Liver (tissue), 9 donors: ENCODE measurements around the gene NAT10. TPM values are rescaled to one million over a fixed set of nuclear protein-coding genes. Genes with fewer than 3 reads are reported as not detected.

ENCODE experiments used
- DNase-seq: peaks from one replicate; pipeline ENCODE4 v3.0.0-alpha.2; 2017; ENCODE audit warnings: low spot score
- H3K27ac ChIP-seq, 2 donors: one replicate each; pipeline ENCODE4 v1.7.0; 2013; ENCODE audit warnings: inconsistent platforms in 2 of 2, low read length in 2 of 2, control low read depth in 1 of 2, low read depth in 1 of 2, mild to moderate bottlenecking in 1 of 2
- H3K27me3 ChIP-seq, 4 donors: one replicate each; pipeline versions ENCODE4 v1.6.1 to v1.7.0; 2013; ENCODE audit warnings: low read length in 3 of 4, inconsistent platforms in 1 of 4, mild to moderate bottlenecking in 1 of 4, moderate library complexity in 1 of 4; ENCODE audit not compliant: control insufficient read depth in 4 of 4, insufficient read depth in 4 of 4
- H3K36me3 ChIP-seq, 4 donors: one replicate each; pipeline versions ENCODE4 v1.6.1 to v1.7.0; 2013; ENCODE audit warnings: low read length in 3 of 4, mild to moderate bottlenecking in 3 of 4, low read depth in 1 of 4, moderate library complexity in 1 of 4; ENCODE audit not compliant: control insufficient read depth in 4 of 4, insufficient read depth in 3 of 4
- H3K4me1 ChIP-seq, 4 donors: one replicate each; pipeline versions ENCODE4 v1.6.1 to v1.7.0; 2013; ENCODE audit warnings: low read length in 3 of 4, mild to moderate bottlenecking in 3 of 4, moderate library complexity in 1 of 4; ENCODE audit not compliant: control insufficient read depth in 4 of 4, insufficient read depth in 4 of 4
- H3K4me3 ChIP-seq, 3 donors: one replicate each; pipeline versions ENCODE4 v1.6.1 to v1.7.0; 2013; ENCODE audit warnings: low read length in 3 of 3, control low read depth in 1 of 3, low read depth in 1 of 3, mild to moderate bottlenecking in 1 of 3
- H3K9ac ChIP-seq, 2 donors: one replicate each; pipeline ENCODE4 v1.7.0; 2013; ENCODE audit warnings: low read length in 2 of 2, mild to moderate bottlenecking in 2 of 2, moderate library complexity in 2 of 2, control low read depth in 1 of 2, low read depth in 1 of 2
- H3K9me3 ChIP-seq, 4 donors: one replicate each; pipeline versions ENCODE4 v1.6.1 to v1.7.0; 2013; ENCODE audit warnings: low read length in 3 of 4; ENCODE audit not compliant: control insufficient read depth in 4 of 4
- EGR1 ChIP-seq, 2 donors: IDR thresholded peaks; 2 replicates each; pipeline ENCODE4 v1.6.1; 2016 to 2018; ENCODE audit warnings: antibody characterized with exemption in 2 of 2, low read depth in 2 of 2
- FOXA1 ChIP-seq: IDR thresholded peaks from 2 replicates; pipeline ENCODE4 v1.6.1; 2016; ENCODE audit warnings: antibody characterized with exemption
- FOXA2 ChIP-seq: IDR thresholded peaks from 2 replicates; pipeline ENCODE4 v1.6.1; 2016; ENCODE audit warnings: antibody characterized with exemption
- GABPA ChIP-seq, 2 donors: IDR thresholded peaks in 1 of 2; conservative IDR thresholded peaks in 1 of 2; 2 replicates each; pipeline ENCODE4 v1.6.1; 2016; ENCODE audit warnings: antibody characterized with exemption in 2 of 2, mild to moderate bottlenecking in 1 of 2, moderate library complexity in 1 of 2
- HNF4A ChIP-seq, 2 donors: conservative IDR thresholded peaks; 2 replicates each; pipeline ENCODE4 v1.6.1; 2016; ENCODE audit warnings: antibody characterized with exemption in 2 of 2, mild to moderate bottlenecking in 2 of 2
- HNF4G ChIP-seq: IDR thresholded peaks from 2 replicates; pipeline ENCODE4 v1.6.1; 2016; ENCODE audit warnings: antibody characterized with exemption
- JUND ChIP-seq, 2 donors: IDR thresholded peaks; 2 replicates each; pipeline ENCODE4 v1.6.1; 2016; ENCODE audit warnings: antibody characterized with exemption in 2 of 2
- NR2F2 ChIP-seq: IDR thresholded peaks from 2 replicates; pipeline ENCODE4 v1.6.1; 2016; ENCODE audit warnings: antibody characterized with exemption
- RAD21 ChIP-seq, 2 donors: IDR thresholded peaks; 2 replicates each; pipeline ENCODE4 v1.6.1; 2016; ENCODE audit warnings: antibody characterized with exemption in 2 of 2, mild to moderate bottlenecking in 2 of 2
- RXRA ChIP-seq, 2 donors: IDR thresholded peaks; 2 replicates each; pipeline ENCODE4 v1.6.1; 2017 to 2018; ENCODE audit warnings: antibody characterized with exemption in 2 of 2, mild to moderate bottlenecking in 1 of 2
- SP1 ChIP-seq: IDR thresholded peaks from 2 replicates; pipeline ENCODE4 v1.6.1; 2018; ENCODE audit warnings: antibody characterized with exemption, mild to moderate bottlenecking
- TAF1 ChIP-seq: conservative IDR thresholded peaks from 2 replicates; pipeline ENCODE4 v1.6.1; 2016; ENCODE audit warnings: antibody characterized with exemption, mild to moderate bottlenecking
- YY1 ChIP-seq: IDR thresholded peaks from 2 replicates; pipeline ENCODE4 v1.6.1; 2016; ENCODE audit warnings: antibody characterized with exemption, mild to moderate bottlenecking
- WGBS: extraction: QIAGEN DNeasy Blood & Tissue Kit; methylation state at CpG from one replicate; pipeline ENCODE4 v1.1.7; 2013; 5-methylcytosine and 5-hydroxymethylcytosine counted together
- polyA plus RNA-seq, 2 donors: library from polyadenylated mRNA; stranded (reverse) in 1 of 2; unstranded in 1 of 2; fragments of 200-250 nt in 1 of 2; fragments of >200 nt in 1 of 2; fragmentation: Nextera tagmentation in 1 of 2; extraction: Ambion mirVana in 1 of 2; gene quantifications; one replicate each; pipeline versions ENCODE4 v1.2.1 to v1.2.3, GENCODE V29; 2013 to 2015
- total RNA-seq, 2 donors: library from RNA; depleted of rRNA; stranded (reverse); fragments of >200 nt; gene quantifications; one replicate each; pipeline ENCODE4 v1.2.3, GENCODE V29; 2014
- TF ChIP-seq, protein P1 (sequence below): IDR thresholded peaks from 2 replicates; pipeline ENCODE4 v1.6.1; 2016; ENCODE audit warnings: antibody characterized with exemption
- TF ChIP-seq, protein P2 (sequence below): IDR thresholded peaks from 2 replicates; pipeline ENCODE4 v1.6.1; 2016; ENCODE audit warnings: antibody characterized with exemption
- TF ChIP-seq, protein P3 (sequence below): IDR thresholded peaks from 2 replicates; pipeline ENCODE4 v1.6.1; 2016; ENCODE audit warnings: antibody characterized with exemption, mild to moderate bottlenecking
- TF ChIP-seq, protein P4 (sequence below): IDR thresholded peaks from 2 replicates; pipeline ENCODE4 v1.6.1; 2016; ENCODE audit warnings: antibody characterized with exemption
- TF ChIP-seq, protein P5 (sequence below): fragments of 150-350 bp; IDR thresholded peaks from 2 replicates; pipeline ENCODE4 v1.5.1; 2017; ENCODE audit warnings: improper control_type of control experiment, low read depth, low read length; ENCODE audit not compliant: missing input control
- donor health status: healthy.
- donor health status: healthy.
- donor health status: healthy.
- donor health status: healthy.
- donor health status: healthy.

NAT10 gene
- total and polyA plus RNA-seq, 4 donors: 9.1 to 14.0 (median 13.5) TPM

DNA sequence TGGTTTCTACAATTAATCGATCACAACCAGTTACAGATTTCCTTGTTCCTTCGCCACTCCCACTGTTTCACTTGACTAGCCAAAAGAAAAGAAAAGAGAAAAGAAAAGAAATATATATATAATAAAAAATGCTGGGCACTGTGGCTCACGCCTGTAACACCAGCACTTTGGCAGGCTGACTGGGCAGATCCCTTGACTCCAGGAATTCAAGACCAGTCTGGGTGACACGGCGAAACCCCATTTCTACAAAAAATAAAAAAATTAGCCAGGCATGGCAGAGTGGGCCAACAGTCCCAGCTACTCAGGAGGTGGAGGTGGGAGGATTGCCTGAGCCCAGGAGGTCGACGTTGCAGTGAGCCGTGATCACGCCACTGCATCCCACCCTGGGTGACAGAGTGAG is 83.8 kb downstream of the NAT10 start:
- H3K27ac ChIP-seq: no peak overlapping the region
- TF ChIP-seq GABPA (IDR thresholded peaks at IDR 0.05 in 1 of 2, conservative IDR thresholded peaks at IDR 0.05 in 1 of 2): no peak
- no peak for TF ChIP-seq TAF1
- TF ChIP-seq, protein P1, sequence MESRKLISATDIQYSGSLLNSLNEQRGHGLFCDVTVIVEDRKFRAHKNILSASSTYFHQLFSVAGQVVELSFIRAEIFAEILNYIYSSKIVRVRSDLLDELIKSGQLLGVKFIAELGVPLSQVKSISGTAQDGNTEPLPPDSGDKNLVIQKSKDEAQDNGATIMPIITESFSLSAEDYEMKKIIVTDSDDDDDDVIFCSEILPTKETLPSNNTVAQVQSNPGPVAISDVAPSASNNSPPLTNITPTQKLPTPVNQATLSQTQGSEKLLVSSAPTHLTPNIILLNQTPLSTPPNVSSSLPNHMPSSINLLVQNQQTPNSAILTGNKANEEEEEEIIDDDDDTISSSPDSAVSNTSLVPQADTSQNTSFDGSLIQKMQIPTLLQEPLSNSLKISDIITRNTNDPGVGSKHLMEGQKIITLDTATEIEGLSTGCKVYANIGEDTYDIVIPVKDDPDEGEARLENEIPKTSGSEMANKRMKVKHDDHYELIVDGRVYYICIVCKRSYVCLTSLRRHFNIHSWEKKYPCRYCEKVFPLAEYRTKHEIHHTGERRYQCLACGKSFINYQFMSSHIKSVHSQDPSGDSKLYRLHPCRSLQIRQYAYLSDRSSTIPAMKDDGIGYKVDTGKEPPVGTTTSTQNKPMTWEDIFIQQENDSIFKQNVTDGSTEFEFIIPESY: no peak
- TF ChIP-seq SP1: no peak
- TF ChIP-seq, protein P2, sequence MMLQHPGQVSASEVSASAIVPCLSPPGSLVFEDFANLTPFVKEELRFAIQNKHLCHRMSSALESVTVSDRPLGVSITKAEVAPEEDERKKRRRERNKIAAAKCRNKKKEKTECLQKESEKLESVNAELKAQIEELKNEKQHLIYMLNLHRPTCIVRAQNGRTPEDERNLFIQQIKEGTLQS: no peak
- no peak for TF ChIP-seq NR2F2
- TF ChIP-seq, protein P3, sequence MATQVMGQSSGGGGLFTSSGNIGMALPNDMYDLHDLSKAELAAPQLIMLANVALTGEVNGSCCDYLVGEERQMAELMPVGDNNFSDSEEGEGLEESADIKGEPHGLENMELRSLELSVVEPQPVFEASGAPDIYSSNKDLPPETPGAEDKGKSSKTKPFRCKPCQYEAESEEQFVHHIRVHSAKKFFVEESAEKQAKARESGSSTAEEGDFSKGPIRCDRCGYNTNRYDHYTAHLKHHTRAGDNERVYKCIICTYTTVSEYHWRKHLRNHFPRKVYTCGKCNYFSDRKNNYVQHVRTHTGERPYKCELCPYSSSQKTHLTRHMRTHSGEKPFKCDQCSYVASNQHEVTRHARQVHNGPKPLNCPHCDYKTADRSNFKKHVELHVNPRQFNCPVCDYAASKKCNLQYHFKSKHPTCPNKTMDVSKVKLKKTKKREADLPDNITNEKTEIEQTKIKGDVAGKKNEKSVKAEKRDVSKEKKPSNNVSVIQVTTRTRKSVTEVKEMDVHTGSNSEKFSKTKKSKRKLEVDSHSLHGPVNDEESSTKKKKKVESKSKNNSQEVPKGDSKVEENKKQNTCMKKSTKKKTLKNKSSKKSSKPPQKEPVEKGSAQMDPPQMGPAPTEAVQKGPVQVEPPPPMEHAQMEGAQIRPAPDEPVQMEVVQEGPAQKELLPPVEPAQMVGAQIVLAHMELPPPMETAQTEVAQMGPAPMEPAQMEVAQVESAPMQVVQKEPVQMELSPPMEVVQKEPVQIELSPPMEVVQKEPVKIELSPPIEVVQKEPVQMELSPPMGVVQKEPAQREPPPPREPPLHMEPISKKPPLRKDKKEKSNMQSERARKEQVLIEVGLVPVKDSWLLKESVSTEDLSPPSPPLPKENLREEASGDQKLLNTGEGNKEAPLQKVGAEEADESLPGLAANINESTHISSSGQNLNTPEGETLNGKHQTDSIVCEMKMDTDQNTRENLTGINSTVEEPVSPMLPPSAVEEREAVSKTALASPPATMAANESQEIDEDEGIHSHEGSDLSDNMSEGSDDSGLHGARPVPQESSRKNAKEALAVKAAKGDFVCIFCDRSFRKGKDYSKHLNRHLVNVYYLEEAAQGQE: no peak
- TF ChIP-seq, protein P4, sequence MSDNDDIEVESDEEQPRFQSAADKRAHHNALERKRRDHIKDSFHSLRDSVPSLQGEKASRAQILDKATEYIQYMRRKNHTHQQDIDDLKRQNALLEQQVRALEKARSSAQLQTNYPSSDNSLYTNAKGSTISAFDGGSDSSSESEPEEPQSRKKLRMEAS: no peak
- no peak for TF ChIP-seq RAD21 (IDR thresholded peaks at IDR 0.05)
- TF ChIP-seq JUND (IDR thresholded peaks at IDR 0.05): no peak
- no peak for TF ChIP-seq RXRA (IDR thresholded peaks at IDR 0.05)
- no peak for TF ChIP-seq YY1
- TF ChIP-seq FOXA2: no peak
- TF ChIP-seq, protein P5, sequence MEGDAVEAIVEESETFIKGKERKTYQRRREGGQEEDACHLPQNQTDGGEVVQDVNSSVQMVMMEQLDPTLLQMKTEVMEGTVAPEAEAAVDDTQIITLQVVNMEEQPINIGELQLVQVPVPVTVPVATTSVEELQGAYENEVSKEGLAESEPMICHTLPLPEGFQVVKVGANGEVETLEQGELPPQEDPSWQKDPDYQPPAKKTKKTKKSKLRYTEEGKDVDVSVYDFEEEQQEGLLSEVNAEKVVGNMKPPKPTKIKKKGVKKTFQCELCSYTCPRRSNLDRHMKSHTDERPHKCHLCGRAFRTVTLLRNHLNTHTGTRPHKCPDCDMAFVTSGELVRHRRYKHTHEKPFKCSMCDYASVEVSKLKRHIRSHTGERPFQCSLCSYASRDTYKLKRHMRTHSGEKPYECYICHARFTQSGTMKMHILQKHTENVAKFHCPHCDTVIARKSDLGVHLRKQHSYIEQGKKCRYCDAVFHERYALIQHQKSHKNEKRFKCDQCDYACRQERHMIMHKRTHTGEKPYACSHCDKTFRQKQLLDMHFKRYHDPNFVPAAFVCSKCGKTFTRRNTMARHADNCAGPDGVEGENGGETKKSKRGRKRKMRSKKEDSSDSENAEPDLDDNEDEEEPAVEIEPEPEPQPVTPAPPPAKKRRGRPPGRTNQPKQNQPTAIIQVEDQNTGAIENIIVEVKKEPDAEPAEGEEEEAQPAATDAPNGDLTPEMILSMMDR: no peak
- no peak for TF ChIP-seq FOXA1
- no peak for TF ChIP-seq EGR1 (IDR thresholded peaks at IDR 0.05; ENCODE audit: low read depth in 2 of 2)
- no peak for TF ChIP-seq HNF4A (conservative IDR thresholded peaks at IDR 0.05)
- no peak for TF ChIP-seq HNF4G
- no peak overlapping the region for H3K9ac ChIP-seq
- no peaks in the 10 kb centered on the region for H3K36me3 ChIP-seq
- peaks cover 0 to 11% (median 2%) of the 10 kb centered on the region in 4 donors for H3K4me1 ChIP-seq
- H3K27me3 ChIP-seq: no peaks in the 10 kb centered on the region
- 91% methylated on average over 9 of the region's 9 CpGs for WGBS
- no peaks in the 10 kb centered on the region for H3K9me3 ChIP-seq
- H3K4me3 ChIP-seq: no peak overlapping the region
- no peak for DNase-seq
